ENCODE results near the gene GPC5. TPM values are rescaled to one million over a fixed set of nuclear protein-coding genes. Genes with fewer than 3 reads are reported as not detected.

GPC5 gene
- total and polyA plus RNA-seq, 2 of the 13 experiments (the other 11 are each of a cell fraction or from before 2014, with no cell fraction given): 0.02 to 0.07 TPM

DNA sequence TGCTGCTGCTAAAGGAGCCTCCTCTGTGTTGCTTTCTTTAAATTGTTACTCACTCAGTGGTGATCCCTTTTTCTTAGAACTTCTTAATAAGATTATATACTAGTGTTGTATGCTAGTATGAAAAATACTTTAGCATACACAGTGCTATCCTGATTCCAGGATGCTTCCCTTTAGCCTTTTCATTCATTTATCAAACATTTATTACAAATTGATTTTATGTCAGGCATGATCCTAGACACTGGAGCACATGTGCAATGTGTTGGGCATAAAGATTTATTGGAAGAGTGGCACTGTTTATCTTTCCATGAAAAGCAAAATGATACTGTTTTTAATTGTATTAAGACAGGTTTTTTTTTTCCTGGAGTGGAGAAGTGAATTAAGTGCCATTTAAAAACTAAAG is 249.6 kb downstream of the GPC5 start:
- no peaks in the 10 kb centered on the region for H3K9me3 ChIP-seq (ENCODE audit: low read length)
- no peak overlapping the region for H2AFZ ChIP-seq (ENCODE audit: low read length)
- no peaks in the 10 kb centered on the region for H4K20me1 ChIP-seq (ENCODE audit: insufficient read depth, low read length)
- H3K4me1 ChIP-seq (ENCODE audit: insufficient read depth, low read length): no peaks in the 10 kb centered on the region
- no TSS peak for BruUV-seq (replicated peaks)
- H3K4me2 ChIP-seq (ENCODE audit: low read depth, low read length): no peak overlapping the region
- ChIA-PET POLR2A (no interaction called here), CTCF (ENCODE audit: low intra/inter-chr PET ratio, low total read pairs) (no interaction called here)
- no peaks in the 10 kb centered on the region for H3K27me3 ChIP-seq (ENCODE audit: control insufficient read depth in 1 of 2, insufficient read depth in 2 of 2, low read length in 2 of 2)
- no peaks in the 10 kb centered on the region for H3K36me3 ChIP-seq (replicated peaks in 1 of 2; ENCODE audit: control insufficient read depth in 1 of 2, insufficient read depth in 2 of 2, low read length in 2 of 2)
- ATAC-seq (no peak), FAIRE-seq (no peak), DNase-seq (ENCODE audit: low spot score) (no peak)
- H3K4me3 ChIP-seq (replicated peaks in 1 of 3; ENCODE audit: insufficient read depth in 1 of 3, low read depth in 2 of 3, low read length in 3 of 3): no peak overlapping the region
- no peak overlapping the region for H3K9ac ChIP-seq (ENCODE audit: insufficient read depth, low read depth, low read length)
- in situ Hi-C loops (cut with HindIII; ENCODE audit: extremely low pct_ligation_motif_present, low pct_unique_long_range_greater_than_20kb) (no loop called here), intact Hi-C loops (cut with micrococcal nuclease; ENCODE audit: unreplicated experiment) (no loop called here)
- H3K79me2 ChIP-seq (ENCODE audit: insufficient read depth, low read length): no peaks in the 10 kb centered on the region
- H3K27ac ChIP-seq (ENCODE audit: extremely low read length, insufficient read depth, low read length): no peak overlapping the region
- TF ChIP-seq, protein P1, sequence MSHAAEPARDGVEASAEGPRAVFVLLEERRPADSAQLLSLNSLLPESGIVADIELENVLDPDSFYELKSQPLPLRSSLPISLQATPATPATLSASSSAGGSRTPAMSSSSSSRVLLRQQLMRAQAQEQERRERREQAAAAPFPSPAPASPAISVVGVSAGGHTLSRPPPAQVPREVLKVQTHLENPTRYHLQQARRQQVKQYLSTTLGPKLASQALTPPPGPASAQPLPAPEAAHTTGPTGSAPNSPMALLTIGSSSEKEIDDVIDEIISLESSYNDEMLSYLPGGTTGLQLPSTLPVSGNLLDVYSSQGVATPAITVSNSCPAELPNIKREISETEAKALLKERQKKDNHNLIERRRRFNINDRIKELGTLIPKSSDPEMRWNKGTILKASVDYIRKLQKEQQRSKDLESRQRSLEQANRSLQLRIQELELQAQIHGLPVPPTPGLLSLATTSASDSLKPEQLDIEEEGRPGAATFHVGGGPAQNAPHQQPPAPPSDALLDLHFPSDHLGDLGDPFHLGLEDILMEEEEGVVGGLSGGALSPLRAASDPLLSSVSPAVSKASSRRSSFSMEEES (CRISPR knock-in tag; IDR thresholded peaks at IDR 0.05): no peak
- TF ChIP-seq STAG1 (CRISPR knock-in tag; IDR thresholded peaks at IDR 0.05): no peak
- TF ChIP-seq, protein P2, sequence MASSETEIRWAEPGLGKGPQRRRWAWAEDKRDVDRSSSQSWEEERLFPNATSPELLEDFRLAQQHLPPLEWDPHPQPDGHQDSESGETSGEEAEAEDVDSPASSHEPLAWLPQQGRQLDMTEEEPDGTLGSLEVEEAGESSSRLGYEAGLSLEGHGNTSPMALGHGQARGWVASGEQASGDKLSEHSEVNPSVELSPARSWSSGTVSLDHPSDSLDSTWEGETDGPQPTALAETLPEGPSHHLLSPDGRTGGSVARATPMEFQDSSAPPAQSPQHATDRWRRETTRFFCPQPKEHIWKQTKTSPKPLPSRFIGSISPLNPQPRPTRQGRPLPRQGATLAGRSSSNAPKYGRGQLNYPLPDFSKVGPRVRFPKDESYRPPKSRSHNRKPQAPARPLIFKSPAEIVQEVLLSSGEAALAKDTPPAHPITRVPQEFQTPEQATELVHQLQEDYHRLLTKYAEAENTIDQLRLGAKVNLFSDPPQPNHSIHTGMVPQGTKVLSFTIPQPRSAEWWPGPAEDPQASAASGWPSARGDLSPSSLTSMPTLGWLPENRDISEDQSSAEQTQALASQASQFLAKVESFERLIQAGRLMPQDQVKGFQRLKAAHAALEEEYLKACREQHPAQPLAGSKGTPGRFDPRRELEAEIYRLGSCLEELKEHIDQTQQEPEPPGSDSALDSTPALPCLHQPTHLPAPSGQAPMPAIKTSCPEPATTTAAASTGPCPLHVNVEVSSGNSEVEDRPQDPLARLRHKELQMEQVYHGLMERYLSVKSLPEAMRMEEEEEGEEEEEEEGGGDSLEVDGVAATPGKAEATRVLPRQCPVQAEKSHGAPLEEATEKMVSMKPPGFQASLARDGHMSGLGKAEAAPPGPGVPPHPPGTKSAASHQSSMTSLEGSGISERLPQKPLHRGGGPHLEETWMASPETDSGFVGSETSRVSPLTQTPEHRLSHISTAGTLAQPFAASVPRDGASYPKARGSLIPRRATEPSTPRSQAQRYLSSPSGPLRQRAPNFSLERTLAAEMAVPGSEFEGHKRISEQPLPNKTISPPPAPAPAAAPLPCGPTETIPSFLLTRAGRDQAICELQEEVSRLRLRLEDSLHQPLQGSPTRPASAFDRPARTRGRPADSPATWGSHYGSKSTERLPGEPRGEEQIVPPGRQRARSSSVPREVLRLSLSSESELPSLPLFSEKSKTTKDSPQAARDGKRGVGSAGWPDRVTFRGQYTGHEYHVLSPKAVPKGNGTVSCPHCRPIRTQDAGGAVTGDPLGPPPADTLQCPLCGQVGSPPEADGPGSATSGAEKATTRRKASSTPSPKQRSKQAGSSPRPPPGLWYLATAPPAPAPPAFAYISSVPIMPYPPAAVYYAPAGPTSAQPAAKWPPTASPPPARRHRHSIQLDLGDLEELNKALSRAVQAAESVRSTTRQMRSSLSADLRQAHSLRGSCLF (CRISPR knock-in tag; IDR thresholded peaks at IDR 0.05; ENCODE audit: borderline replicate concordance): no peak
- no peak for TF ChIP-seq SMYD3 (CRISPR knock-in tag; IDR thresholded peaks at IDR 0.05)
- no peak for TF ChIP-seq ZNF180 (CRISPR knock-in tag; IDR thresholded peaks at IDR 0.05; ENCODE audit: borderline replicate concordance, low read depth)
- no peak for TF ChIP-seq KDM1A (CRISPR knock-in tag; IDR thresholded peaks at IDR 0.05)
- no peak for TF ChIP-seq NFE2L1 (CRISPR knock-in tag; IDR thresholded peaks at IDR 0.05; ENCODE audit: borderline replicate concordance)
- TF ChIP-seq ZNF317 (CRISPR knock-in tag; IDR thresholded peaks at IDR 0.05): no peak
- TF ChIP-seq, protein P3, sequence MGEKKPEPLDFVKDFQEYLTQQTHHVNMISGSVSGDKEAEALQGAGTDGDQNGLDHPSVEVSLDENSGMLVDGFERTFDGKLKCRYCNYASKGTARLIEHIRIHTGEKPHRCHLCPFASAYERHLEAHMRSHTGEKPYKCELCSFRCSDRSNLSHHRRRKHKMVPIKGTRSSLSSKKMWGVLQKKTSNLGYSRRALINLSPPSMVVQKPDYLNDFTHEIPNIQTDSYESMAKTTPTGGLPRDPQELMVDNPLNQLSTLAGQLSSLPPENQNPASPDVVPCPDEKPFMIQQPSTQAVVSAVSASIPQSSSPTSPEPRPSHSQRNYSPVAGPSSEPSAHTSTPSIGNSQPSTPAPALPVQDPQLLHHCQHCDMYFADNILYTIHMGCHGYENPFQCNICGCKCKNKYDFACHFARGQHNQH (CRISPR knock-in tag; IDR thresholded peaks at IDR 0.05): no peak
- no peak for TF ChIP-seq CHCHD3 (CRISPR knock-in tag; IDR thresholded peaks at IDR 0.05)
- TF ChIP-seq ZMYM4 (CRISPR knock-in tag; IDR thresholded peaks at IDR 0.05): no peak
- TF ChIP-seq ZNF550 (CRISPR knock-in tag; IDR thresholded peaks at IDR 0.05; ENCODE audit: borderline replicate concordance): no peak
- TF ChIP-seq ZNF235 (CRISPR knock-in tag; IDR thresholded peaks at IDR 0.05; ENCODE audit: borderline replicate concordance): no peak
- TF ChIP-seq ELF1 (CRISPR knock-in tag; IDR thresholded peaks at IDR 0.05): no peak
- no peak for TF ChIP-seq ZNF232 (CRISPR knock-in tag; IDR thresholded peaks at IDR 0.05; ENCODE audit: borderline replicate concordance)
- no peak for TF ChIP-seq HES4 (CRISPR knock-in tag; IDR thresholded peaks at IDR 0.05; ENCODE audit: borderline replicate concordance)
- no peak for TF ChIP-seq RXRB (CRISPR knock-in tag; IDR thresholded peaks at IDR 0.05; ENCODE audit: borderline replicate concordance)
- TF ChIP-seq HNRNPK (IDR thresholded peaks at IDR 0.05; ENCODE audit: low read depth, low read length, poor library complexity, severe bottlenecking): no peak

All from HepG2 (cell line).